DND-41 (cell line): ENCODE measurements around the gene RGS18.

Experiments used
- ATAC-seq: fragments of 200-7000 bp; cut with Tn5 transposase; 3 replicates; pipeline ENCODE4 v1.9.1; 2021; ENCODE audit warnings: low read depth; ENCODE audit not compliant: insufficient read depth
- DNase-seq: peaks from one replicate; pipeline ENCODE4 v3.0.0-alpha.2; 2020
- H2AFZ ChIP-seq: 2 replicates; pipeline ENCODE4 v1.6.0; 2012; ENCODE audit warnings: low read depth, low read length
- H3K27ac ChIP-seq: 2 replicates; pipeline ENCODE4 v1.5.1; 2012; ENCODE audit warnings: low read length, inconsistent platforms
- H3K27me3 ChIP-seq: fragments of 200-600 bp; sonication (generic); 2 replicates; pipeline ENCODE4 v1.6.0; 2012; ENCODE audit warnings: low read length, mild to moderate bottlenecking, inconsistent platforms; ENCODE audit not compliant: insufficient read depth, poor library complexity
- H3K36me3 ChIP-seq: 2 replicates; pipeline ENCODE4 v1.5.1; 2012; ENCODE audit warnings: low read length, inconsistent platforms; ENCODE audit not compliant: insufficient read depth
- H3K4me1 ChIP-seq: 2 replicates; pipeline ENCODE4 v1.5.1; 2012; ENCODE audit warnings: mild to moderate bottlenecking, low read length; ENCODE audit not compliant: insufficient read depth
- H3K4me2 ChIP-seq: 2 replicates; pipeline ENCODE4 v1.6.0; 2012; ENCODE audit warnings: mild to moderate bottlenecking, moderate library complexity, low read length, inconsistent platforms; ENCODE audit not compliant: insufficient read depth
- H3K4me3 ChIP-seq, 2 experiments: fragments of 200-600 bp in 1 of 2; shearing (Covaris generic) in 1 of 2; 2 replicates each; pipeline ENCODE4 v1.5.1; 2012 to 2016; ENCODE audit warnings: inconsistent platforms in 2 of 2, low read length in 2 of 2, mild to moderate bottlenecking in 2 of 2, low read depth in 1 of 2, moderate library complexity in 1 of 2
- H3K79me2 ChIP-seq: 2 replicates; pipeline ENCODE4 v1.6.0; 2012; ENCODE audit warnings: low read length, inconsistent platforms; ENCODE audit not compliant: insufficient read depth
- H3K9ac ChIP-seq: 2 replicates; pipeline ENCODE4 v1.6.0; 2012; ENCODE audit warnings: low read depth, mild to moderate bottlenecking, inconsistent platforms, low read length, moderate library complexity
- H3K9me3 ChIP-seq: 2 replicates; pipeline ENCODE4 v1.5.1; 2012; ENCODE audit warnings: low read length, moderate library complexity, mild to moderate bottlenecking, inconsistent platforms; ENCODE audit not compliant: insufficient read depth, severe bottlenecking
- H4K20me1 ChIP-seq: 2 replicates; pipeline ENCODE4 v1.6.0; 2012; ENCODE audit warnings: low read length; ENCODE audit not compliant: insufficient read depth
- CTCF ChIP-seq: IDR thresholded peaks from 2 replicates; pipeline ENCODE4 v1.5.1; 2012; ENCODE audit warnings: borderline replicate concordance, low read length, moderate library complexity, mild to moderate bottlenecking; ENCODE audit not compliant: poor library complexity, severe bottlenecking; ENCODE audit errors: extremely low read depth
- EZH2 ChIP-seq: IDR thresholded peaks from 3 replicates; pipeline ENCODE4 v1.6.1; 2012; ENCODE audit warnings: borderline replicate concordance, low read depth, mild to moderate bottlenecking, moderate library complexity, low read length, inconsistent platforms; ENCODE audit not compliant: severe bottlenecking

Gene RGS18

GRCh38 chr1:192167011-192167410 is 8.7 kb downstream of the RGS18 start:
- H3K4me2 ChIP-seq, result no peak overlapping the region
- peaks cover 18% of the 10 kb centered on the region for H3K9me3 ChIP-seq
- no peak overlapping the region for H2AFZ ChIP-seq
- TF ChIP-seq CTCF, result no peak
- no peak for TF ChIP-seq EZH2
- no peak for DNase-seq
- peak overlapping the region; percentile 72 for H3K27ac ChIP-seq
- H3K4me1 ChIP-seq, result peaks cover 79% of the 10 kb centered on the region
- H4K20me1 ChIP-seq, result no peaks in the 10 kb centered on the region
- no peak overlapping the region for H3K9ac ChIP-seq
- no peaks in the 10 kb centered on the region for H3K27me3 ChIP-seq
- H3K79me2 ChIP-seq, result peaks cover 6% of the 10 kb centered on the region
- ATAC-seq, result no peak
- H3K4me3 ChIP-seq, result no peak overlapping the region
- peaks cover 25% of the 10 kb centered on the region for H3K36me3 ChIP-seq

- Histone ChIP-seq H3K27ac (peak overlapping the region; percentile 72), H3K27me3 (no peaks in the 10 kb centered on the region), H3K4me2 (peak overlapping the region; percentile 29; the same call in 1 of the 2 replicates), H3K9me3 (peaks cover 14% of the 10 kb centered on the region), H3K4me3 (no peak overlapping the region), H3K9ac (no peak overlapping the region; the same call in 1 of the 2 replicates), H3K79me2 (no peaks in the 10 kb centered on the region; the same call in 1 of the 2 replicates), H2AFZ (peak overlapping the region; percentile 20), H4K20me1 (no peaks in the 10 kb centered on the region), H3K36me3 (peaks cover 24% of the 10 kb centered on the region), H3K4me1 (peaks cover 73% of the 10 kb centered on the region)
- TF ChIP-seq CTCF, result peak; percentile 48
- TF ChIP-seq EZH2, result no peak
- ATAC-seq (peak; percentile 79), DNase-seq (peak; percentile 32)
Measured at GRCh38 chr1:192167911-192168700, 9.8 kb downstream of the RGS18 start.

GRCh38 chr1:192168964-192169363 is 10.7 kb downstream of the RGS18 start:
- Histone ChIP-seq H2AFZ (no peak overlapping the region), H3K27me3 (no peaks in the 10 kb centered on the region), H3K9ac (no peak overlapping the region), H3K4me3 (no peak overlapping the region), H3K4me1 (peaks cover 70% of the 10 kb centered on the region), H3K4me2 (no peak overlapping the region), H3K9me3 (peaks cover 13% of the 10 kb centered on the region), H3K27ac (peak overlapping the region; percentile 80; the same call in 1 of the 2 replicates), H3K79me2 (no peaks in the 10 kb centered on the region; the same call in 1 of the 2 replicates), H3K36me3 (peaks cover 19% of the 10 kb centered on the region), H4K20me1 (no peaks in the 10 kb centered on the region)
- DNase-seq, result no peak
- ATAC-seq, result no peak
- TF ChIP-seq EZH2 (no peak), CTCF (no peak)
